Panc1 (cell line): ENCODE results near the gene CDH26. TPM values are rescaled to one million over a fixed set of nuclear protein-coding genes. Genes with fewer than 3 reads are reported as not detected.
A peak's percentile ranks its signal among the peaks of the same experiment; 100 is the strongest.

Experiments used
- ATAC-seq: fragments of 200-7000 bp; cut with Tn5 transposase; 2 replicates; pipeline ENCODE4 v1.9.1; 2020; ENCODE audit warnings: mild to moderate bottlenecking, moderate library complexity
- BruUV-seq: library from RNA; stranded (reverse); fragments of 400-500 nt; replicated peaks from 2 replicates; lab custom pipeline; 2021; lab: Mats Ljungman, UMichigan
- CTCF ChIA-PET: fragments of 300-600 bp; sonication (Branson Sonifier 250); formaldehyde crosslinking; loops from one replicate; lab custom pipeline; 2022; ENCODE audit warnings: antibody characterized with exemption; lab: Charles Lee
- POLR2A ChIA-PET: fragments of 300-600 bp; sonication (Branson Sonifier 250); formaldehyde crosslinking; loops from one replicate; lab custom pipeline; 2022; ENCODE audit warnings: antibody characterized with exemption; lab: Charles Lee
- DNase-seq: peaks from one replicate; pipeline ENCODE4 v3.0.0-alpha.2; 2010; ENCODE audit warnings: low read depth, low spot score
- H3K27ac ChIP-seq: 2 replicates; pipeline ENCODE4 v1.5.1; 2011; ENCODE audit warnings: mild to moderate bottlenecking, low read length, inconsistent platforms
- H3K27me3 ChIP-seq: fragments of 200-500 bp; sonication (Bioruptor generic); 2 replicates; pipeline ENCODE4 v1.6.0; 2014; ENCODE audit warnings: low read length, inconsistent platforms; ENCODE audit not compliant: control insufficient read depth, insufficient read depth
- H3K36me3 ChIP-seq: fragments of 200-500 bp; sonication (Bioruptor generic); 2 replicates; pipeline ENCODE4 v1.5.1; 2014; ENCODE audit warnings: inconsistent platforms, mild to moderate bottlenecking, low read length, moderate library complexity; ENCODE audit not compliant: control insufficient read depth, insufficient read depth
- H3K4me1 ChIP-seq: 2 replicates; pipeline ENCODE4 v1.5.1; 2011; ENCODE audit warnings: inconsistent platforms, mild to moderate bottlenecking, low read length, moderate library complexity; ENCODE audit not compliant: control insufficient read depth, insufficient read depth
- H3K4me3 ChIP-seq, 2 experiments: 2 replicates each; pipeline ENCODE4 v1.5.1; 2011 to 2012; ENCODE audit warnings: low read depth in 2 of 2, low read length in 2 of 2, mild to moderate bottlenecking in 2 of 2, inconsistent platforms in 1 of 2, moderate library complexity in 1 of 2
- H3K9me3 ChIP-seq: fragments of 200-500 bp; sonication (Bioruptor generic); 2 replicates; pipeline ENCODE4 v1.5.1; 2014; ENCODE audit warnings: low read depth, mild to moderate bottlenecking, inconsistent platforms, low read length, moderate library complexity; ENCODE audit not compliant: control insufficient read depth, insufficient read depth
- CTCF ChIP-seq: fragments of 450-650 bp; IDR thresholded peaks from 2 replicates; pipeline ENCODE4 v1.5.1; 2017; ENCODE audit warnings: mild to moderate bottlenecking
- POLR2AphosphoS5 ChIP-seq: IDR thresholded peaks from 2 replicates; pipeline ENCODE4 v1.6.1; 2012; ENCODE audit warnings: mild to moderate bottlenecking, low read depth, low read length, moderate library complexity
- REST ChIP-seq, 2 experiments: IDR thresholded peaks; 2 replicates each; pipeline ENCODE4 v1.6.1; 2011 to 2012; ENCODE audit warnings: low read depth in 2 of 2, control low read depth in 1 of 2, low read length in 1 of 2, mild to moderate bottlenecking in 1 of 2, moderate library complexity in 1 of 2; ENCODE audit not compliant: insufficient read depth in 1 of 2
- SIN3A ChIP-seq: IDR thresholded peaks from 2 replicates; pipeline ENCODE4 v1.6.1; 2012; ENCODE audit warnings: low read depth, mild to moderate bottlenecking, low read length, moderate library complexity, borderline replicate concordance; ENCODE audit not compliant: insufficient read depth
- TCF7L2 ChIP-seq: IDR thresholded peaks from 2 replicates; pipeline ENCODE4 v1.6.1; 2011; ENCODE audit warnings: mild to moderate bottlenecking, low read depth, low read length, inconsistent platforms
- in situ Hi-C: cut with HindIII; loops from 2 replicates; pipeline ENCODE4 v1.10.0; 2016; ENCODE audit warnings: low sequenced_read_pairs, low pct_unique_long_range_greater_than_20kb
- intact Hi-C: fragments of 100-400 bp; cut with micrococcal nuclease; formaldehyde crosslinking; loops from one replicate; pipeline ENCODE4 v1.10.0; 2022; ENCODE audit not compliant: unreplicated experiment
- total RNA-seq: library from RNA; stranded (reverse); gene quantifications from one replicate; pipeline ENCODE4 v1.2.1, GENCODE V29; 2021; ENCODE audit not compliant: unreplicated experiment

Gene CDH26
- total RNA-seq, 1 experiment from 2014 or later, result 0.46 TPM

- ATAC-seq, result no peak
- TF ChIP-seq REST (IDR thresholded peaks at IDR 0.05; ENCODE audit: insufficient read depth in 1 of 2, low read depth in 2 of 2, low read length in 1 of 2), result no peak
- no peak for TF ChIP-seq TCF7L2
- peak; percentile 33; the same call in 1 of the 2 replicates for TF ChIP-seq CTCF
- TF ChIP-seq SIN3A, result no peak
- Histone ChIP-seq H3K27me3 (no peaks in the 10 kb centered on the region), H3K27ac (no peak overlapping the region), H3K4me1 (no peaks in the 10 kb centered on the region), H3K9me3 (no peaks in the 10 kb centered on the region), H3K36me3 (no peaks in the 10 kb centered on the region), H3K4me3 (no peak overlapping the region)
- POLR2A ChIA-PET, result no interaction called here
- intact Hi-C loops (no loop called here), in situ Hi-C loops (no loop called here)
- CTCF ChIA-PET, result no interaction called here
- DNase-seq, result no peak
- BruUV-seq, result no TSS peak
These were observed 34.4 kb downstream of the CDH26 start for GRCh38 chr20:59992526-59993084.

- no peaks in the 10 kb centered on the region for H3K4me1 ChIP-seq
- ChIA-PET CTCF (no interaction called here), POLR2A (no interaction called here)
- ATAC-seq, result no peak
- H3K9me3 ChIP-seq, result no peaks in the 10 kb centered on the region
- no peaks in the 10 kb centered on the region for H3K27me3 ChIP-seq
- DNase-seq, result no peak
- in situ Hi-C loops, result no loop called here
- H3K36me3 ChIP-seq, result no peaks in the 10 kb centered on the region
- no TSS peak for BruUV-seq
- no peak overlapping the region for H3K4me3 ChIP-seq
- intact Hi-C loops, result no loop called here
- no peak for TF ChIP-seq SIN3A
- H3K27ac ChIP-seq, result no peak overlapping the region
These were observed 35.7 kb downstream of the CDH26 start for GRCh38 chr20:59993736-59994430.

- Histone ChIP-seq H3K27ac (no peak overlapping the region), H3K9me3 (no peaks in the 10 kb centered on the region), H3K4me3 (no peak overlapping the region), H3K27me3 (peaks cover 2% of the 10 kb centered on the region; the same call in 1 of the 2 replicates), H3K36me3 (no peaks in the 10 kb centered on the region), H3K4me1 (no peaks in the 10 kb centered on the region)
- POLR2A ChIA-PET, result no interaction called here
- BruUV-seq, result no TSS peak
- CTCF ChIA-PET, result no interaction called here
- TF ChIP-seq POLR2AphosphoS5 (no peak), SIN3A (no peak), TCF7L2 (no peak), CTCF (no peak), REST (IDR thresholded peaks at IDR 0.05; ENCODE audit: insufficient read depth in 1 of 2, low read depth in 2 of 2, low read length in 1 of 2) (no peak)
- ATAC-seq (no peak), DNase-seq (no peak)
- in situ Hi-C loops, result no loop called here
- intact Hi-C loops, result no loop called here
These were observed 36.5 kb downstream of the CDH26 start for GRCh38 chr20:59994697-59995122.
